NB4 (cell line): ENCODE results near the gene TNFRSF11A.

Source experiments
- DNase-seq: peaks from one replicate; pipeline ENCODE4 v3.0.0; 2010; ENCODE audit warnings: low read depth
- H3K4me3 ChIP-seq: one replicate; pipeline ENCODE4 v1.5.1; 2011; ENCODE audit warnings: mild to moderate bottlenecking, low read depth, low read length, moderate library complexity
- CTCF ChIP-seq: IDR thresholded peaks from one replicate; pipeline ENCODE4 v1.5.1; 2012; ENCODE audit warnings: low read depth, low read length
- MAX ChIP-seq: IDR thresholded peaks from 2 replicates; pipeline ENCODE4 v1.6.1; 2011; ENCODE audit warnings: low read depth, low read length
- MYC ChIP-seq: IDR thresholded peaks from 2 replicates; pipeline ENCODE4 v1.6.1; 2011; ENCODE audit warnings: low read depth, low read length
- POLR2A ChIP-seq: IDR thresholded peaks from 2 replicates; pipeline ENCODE4 v1.6.1; 2011; ENCODE audit warnings: mild to moderate bottlenecking; ENCODE audit not compliant: insufficient read length; ENCODE audit errors: extremely low read depth

The TNFRSF11A gene

GRCh38 chr18:62288665-62289008, 36.5 kb upstream of the TNFRSF11A start:
- TF ChIP-seq POLR2A (no peak), MYC (no peak), MAX (no peak), CTCF (no peak)
- DNase-seq: peak; percentile 57
- H3K4me3 ChIP-seq: no peak overlapping the region

GRCh38 chr18:62289047-62289446, 36.1 kb upstream of the TNFRSF11A start:
- TF ChIP-seq MYC (no peak), MAX (no peak), POLR2A (no peak), CTCF (no peak)
- no peak overlapping the region for H3K4me3 ChIP-seq
- DNase-seq: no peak

- DNase-seq: no peak
- H3K4me3 ChIP-seq: no peak overlapping the region
- TF ChIP-seq POLR2A: no peak
- no peak for TF ChIP-seq MYC
- TF ChIP-seq CTCF: no peak
- TF ChIP-seq MAX: no peak
Measured at GRCh38 chr18:62294073-62294472, 31.0 kb upstream of the TNFRSF11A start.

- no peak overlapping the region for H3K4me3 ChIP-seq
- TF ChIP-seq MYC (no peak), CTCF (no peak), MAX (no peak), POLR2A (no peak)
- no peak for DNase-seq
Measured at GRCh38 chr18:62300359-62300963, 24.6 kb upstream of the TNFRSF11A start.

- H3K4me3 ChIP-seq: no peak overlapping the region
Measured at GRCh38 chr18:62301322-62301721, 23.8 kb upstream of the TNFRSF11A start.

More at GRCh38 chr18:62301322-62301721, 23.8 kb upstream of the TNFRSF11A start:
- TF ChIP-seq POLR2A: no peak
- TF ChIP-seq CTCF: no peak
- TF ChIP-seq MAX: no peak
- TF ChIP-seq MYC: no peak
- DNase-seq: no peak
